OCI-LY3 (cell line): ENCODE data around the gene ARHGAP6.

Experiments
- H2AFZ ChIP-seq: fragments of 200-600, 300-600 bp; shearing (Covaris generic); 2 replicates; pipeline ENCODE4 v1.6.0; 2014; ENCODE audit warnings: antibody characterized with exemption, low read depth, low read length
- H3K27ac ChIP-seq: fragments of 200-600, 300-600 bp; sonication (generic); 2 replicates; pipeline ENCODE4 v1.5.1; 2014; ENCODE audit warnings: mild to moderate bottlenecking, low read length, moderate library complexity, mixed read lengths
- H3K27me3 ChIP-seq: fragments of 200-600, 300-600 bp; sonication (generic); 2 replicates; pipeline ENCODE4 v1.6.1; 2014; ENCODE audit warnings: low read depth, low read length, mixed read lengths
- H3K36me3 ChIP-seq: fragments of 200-600, 300-600 bp; sonication (generic); replicated peaks from 2 replicates; pipeline ENCODE3; 2014; ENCODE audit warnings: low read depth, low read length, mixed read lengths
- H3K4me1 ChIP-seq: fragments of 300-600, 200-600 bp; sonication (generic); 2 replicates; pipeline ENCODE4 v1.6.1; 2014; ENCODE audit warnings: low read length, mixed read lengths
- H3K4me2 ChIP-seq: fragments of 200-600, 300-600 bp; sonication (generic); 2 replicates; pipeline ENCODE4 v1.6.1; 2014; ENCODE audit warnings: low read length, mixed read lengths
- H3K4me3 ChIP-seq: fragments of 300-600, 200-600 bp; sonication (generic); 2 replicates; pipeline ENCODE4 v1.5.1; 2014; ENCODE audit warnings: antibody characterized with exemption, mild to moderate bottlenecking, low read length, moderate library complexity
- H3K79me2 ChIP-seq: fragments of 300-600, 200-600 bp; shearing (Covaris generic); 2 replicates; pipeline ENCODE4 v1.6.1; 2014; ENCODE audit warnings: mild to moderate bottlenecking, low read length, mixed read lengths
- H3K9ac ChIP-seq: fragments of 300-600, 200-600 bp; shearing (Covaris generic); 2 replicates; pipeline ENCODE4 v1.6.0; 2014; ENCODE audit warnings: mild to moderate bottlenecking, low read length, moderate library complexity
- H3K9me3 ChIP-seq: fragments of 200-600, 300-600 bp; shearing (Covaris generic); 2 replicates; pipeline ENCODE4 v1.6.1; 2014; ENCODE audit warnings: low read length, mixed read lengths; ENCODE audit not compliant: insufficient read depth
- H4K20me1 ChIP-seq: fragments of 200-600, 300-600 bp; sonication (generic); 2 replicates; pipeline ENCODE4 v1.6.1; 2016; ENCODE audit warnings: low read length, mixed read lengths; ENCODE audit not compliant: insufficient read depth
- CTCF ChIP-seq: fragments of 200-600, 300-600 bp; sonication (generic); IDR thresholded peaks from 2 replicates; pipeline ENCODE4 v1.5.1; 2014; ENCODE audit warnings: antibody characterized with exemption, low read length, low read depth
- EZH2phosphoT487 ChIP-seq: fragments of 200-600 bp; shearing (Covaris generic); IDR thresholded peaks from 2 replicates; pipeline ENCODE4 v1.6.1; 2018; ENCODE audit warnings: antibody characterized with exemption, mixed run types, low read depth

The ARHGAP6 gene

GRCh38 chrX:11478026-11478425 lies 187.7 kb downstream of the ARHGAP6 start:
- Histone ChIP-seq H4K20me1 (no peaks in the 10 kb centered on the region), H3K27me3 (no peaks in the 10 kb centered on the region), H3K36me3 (no peaks in the 10 kb centered on the region), H3K4me2 (no peak overlapping the region), H3K27ac (no peak overlapping the region), H2AFZ (no peak overlapping the region), H3K9me3 (no peaks in the 10 kb centered on the region), H3K4me3 (no peak overlapping the region), H3K9ac (no peak overlapping the region), H3K79me2 (no peaks in the 10 kb centered on the region), H3K4me1 (no peaks in the 10 kb centered on the region)
- no peak for TF ChIP-seq EZH2phosphoT487
- TF ChIP-seq CTCF: no peak

- H3K36me3 ChIP-seq: no peaks in the 10 kb centered on the region
- no peak overlapping the region for H3K27ac ChIP-seq
- H3K4me2 ChIP-seq: no peak overlapping the region
- no peaks in the 10 kb centered on the region for H3K27me3 ChIP-seq
- H4K20me1 ChIP-seq: no peaks in the 10 kb centered on the region
- TF ChIP-seq EZH2phosphoT487 (no peak), CTCF (no peak)
- no peak overlapping the region for H2AFZ ChIP-seq
- no peaks in the 10 kb centered on the region for H3K4me1 ChIP-seq
- H3K4me3 ChIP-seq: no peak overlapping the region
- H3K79me2 ChIP-seq: no peaks in the 10 kb centered on the region
- no peaks in the 10 kb centered on the region for H3K9me3 ChIP-seq
- no peak overlapping the region for H3K9ac ChIP-seq
Measured at GRCh38 chrX:11474576-11474975, 191.1 kb downstream of the ARHGAP6 start.

- Histone ChIP-seq H4K20me1 (no peaks in the 10 kb centered on the region), H2AFZ (no peak overlapping the region), H3K4me1 (no peaks in the 10 kb centered on the region), H3K27me3 (no peaks in the 10 kb centered on the region), H3K36me3 (no peaks in the 10 kb centered on the region), H3K4me3 (no peak overlapping the region), H3K4me2 (no peak overlapping the region), H3K27ac (no peak overlapping the region), H3K9ac (no peak overlapping the region), H3K9me3 (no peaks in the 10 kb centered on the region), H3K79me2 (no peaks in the 10 kb centered on the region)
- TF ChIP-seq EZH2phosphoT487 (no peak), CTCF (no peak)
Measured at GRCh38 chrX:11474021-11474420, 191.7 kb downstream of the ARHGAP6 start.

GRCh38 chrX:11472879-11473278 lies 192.8 kb downstream of the ARHGAP6 start:
- H2AFZ ChIP-seq: no peak overlapping the region
- H4K20me1 ChIP-seq: no peaks in the 10 kb centered on the region
- no peak overlapping the region for H3K4me3 ChIP-seq
- H3K27me3 ChIP-seq: no peaks in the 10 kb centered on the region
- H3K4me1 ChIP-seq: no peaks in the 10 kb centered on the region
- H3K9me3 ChIP-seq: no peaks in the 10 kb centered on the region
- H3K9ac ChIP-seq: no peak overlapping the region
- TF ChIP-seq CTCF (no peak), EZH2phosphoT487 (no peak)
- H3K27ac ChIP-seq: no peak overlapping the region
- no peaks in the 10 kb centered on the region for H3K36me3 ChIP-seq
- no peaks in the 10 kb centered on the region for H3K79me2 ChIP-seq
- no peak overlapping the region for H3K4me2 ChIP-seq
